Measurements from ENCODE around the gene MEGF6.

DNA sequence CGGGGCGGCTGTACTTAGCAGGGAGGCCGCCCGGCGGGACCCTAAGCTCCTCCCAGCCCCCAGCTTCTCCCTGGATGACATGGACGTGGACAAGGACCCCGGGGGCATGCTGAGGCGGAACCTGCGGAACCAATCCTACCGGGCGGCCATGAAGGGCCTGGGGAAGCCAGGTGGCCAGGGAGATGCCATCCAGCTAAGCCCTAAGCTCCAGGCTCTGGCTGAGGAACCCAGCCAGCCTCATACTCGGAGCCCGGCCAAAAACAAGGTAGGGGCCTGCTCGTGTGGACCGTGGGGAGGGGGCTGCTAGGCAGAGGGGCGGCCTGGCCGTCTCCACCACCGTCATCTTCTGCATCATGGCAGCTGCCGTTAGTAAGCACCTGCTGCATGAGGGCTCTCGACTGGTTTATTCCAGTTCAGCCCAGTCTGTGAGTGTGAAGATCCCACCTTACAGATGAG is 147.9 kb downstream of the MEGF6 start:
- TF ChIP-seq, protein P1, sequence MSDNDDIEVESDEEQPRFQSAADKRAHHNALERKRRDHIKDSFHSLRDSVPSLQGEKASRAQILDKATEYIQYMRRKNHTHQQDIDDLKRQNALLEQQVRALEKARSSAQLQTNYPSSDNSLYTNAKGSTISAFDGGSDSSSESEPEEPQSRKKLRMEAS (IDR thresholded peaks at IDR 0.05), result no peak
- TF ChIP-seq, protein P2, sequence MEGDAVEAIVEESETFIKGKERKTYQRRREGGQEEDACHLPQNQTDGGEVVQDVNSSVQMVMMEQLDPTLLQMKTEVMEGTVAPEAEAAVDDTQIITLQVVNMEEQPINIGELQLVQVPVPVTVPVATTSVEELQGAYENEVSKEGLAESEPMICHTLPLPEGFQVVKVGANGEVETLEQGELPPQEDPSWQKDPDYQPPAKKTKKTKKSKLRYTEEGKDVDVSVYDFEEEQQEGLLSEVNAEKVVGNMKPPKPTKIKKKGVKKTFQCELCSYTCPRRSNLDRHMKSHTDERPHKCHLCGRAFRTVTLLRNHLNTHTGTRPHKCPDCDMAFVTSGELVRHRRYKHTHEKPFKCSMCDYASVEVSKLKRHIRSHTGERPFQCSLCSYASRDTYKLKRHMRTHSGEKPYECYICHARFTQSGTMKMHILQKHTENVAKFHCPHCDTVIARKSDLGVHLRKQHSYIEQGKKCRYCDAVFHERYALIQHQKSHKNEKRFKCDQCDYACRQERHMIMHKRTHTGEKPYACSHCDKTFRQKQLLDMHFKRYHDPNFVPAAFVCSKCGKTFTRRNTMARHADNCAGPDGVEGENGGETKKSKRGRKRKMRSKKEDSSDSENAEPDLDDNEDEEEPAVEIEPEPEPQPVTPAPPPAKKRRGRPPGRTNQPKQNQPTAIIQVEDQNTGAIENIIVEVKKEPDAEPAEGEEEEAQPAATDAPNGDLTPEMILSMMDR (IDR thresholded peaks at IDR 0.05; ENCODE audit: control extremely low read depth in 1 of 3, insufficient read depth in 1 of 3, low read depth in 1 of 3, low read length in 3 of 3), result no peak
- TF ChIP-seq ZNF274 (IDR thresholded peaks at IDR 0.05; ENCODE audit: borderline replicate concordance, extremely low read depth, low read length) (no peak), BACH1 (IDR thresholded peaks at IDR 0.05; ENCODE audit: low read length) (no peak), RFX5 (IDR thresholded peaks at IDR 0.05; ENCODE audit: borderline replicate concordance, low read depth, low read length) (no peak), POLR2A (IDR thresholded peaks at IDR 0.05; ENCODE audit: control extremely low read depth in 1 of 2, low read depth in 2 of 2, low read length in 2 of 2) (no peak), TCF12 (IDR thresholded peaks at IDR 0.05; ENCODE audit: low read depth, low read length) (no peak), JUN (IDR thresholded peaks at IDR 0.05; ENCODE audit: low read depth, low read length) (no peak), BCL11A (IDR thresholded peaks at IDR 0.05; ENCODE audit: low read depth in 2 of 2, low read length in 2 of 2) (no peak), CREB1 (IDR thresholded peaks at IDR 0.05) (no peak)
- TF ChIP-seq, protein P3, sequence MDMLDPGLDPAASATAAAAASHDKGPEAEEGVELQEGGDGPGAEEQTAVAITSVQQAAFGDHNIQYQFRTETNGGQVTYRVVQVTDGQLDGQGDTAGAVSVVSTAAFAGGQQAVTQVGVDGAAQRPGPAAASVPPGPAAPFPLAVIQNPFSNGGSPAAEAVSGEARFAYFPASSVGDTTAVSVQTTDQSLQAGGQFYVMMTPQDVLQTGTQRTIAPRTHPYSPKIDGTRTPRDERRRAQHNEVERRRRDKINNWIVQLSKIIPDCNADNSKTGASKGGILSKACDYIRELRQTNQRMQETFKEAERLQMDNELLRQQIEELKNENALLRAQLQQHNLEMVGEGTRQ (IDR thresholded peaks at IDR 0.05; ENCODE audit: low read length), result no peak

Data from H1 (cell line).